Breast epithelium (tissue), 3 donors: ENCODE data around the gene HRC.

Source experiments
- POLR2A ChIP-seq: fragments of 450-650 bp; IDR thresholded peaks from one replicate; pipeline ENCODE4 v1.6.1; 2016; ENCODE audit warnings: antibody characterized with exemption, mild to moderate bottlenecking, moderate library complexity
- TF ChIP-seq, protein P1 (sequence below), 3 donors: fragments of 450-650 bp; IDR thresholded peaks; one replicate each; pipeline ENCODE4 v1.5.1; 2016 to 2017; ENCODE audit warnings: antibody characterized with exemption in 3 of 3, mild to moderate bottlenecking in 3 of 3, moderate library complexity in 3 of 3

DNA sequence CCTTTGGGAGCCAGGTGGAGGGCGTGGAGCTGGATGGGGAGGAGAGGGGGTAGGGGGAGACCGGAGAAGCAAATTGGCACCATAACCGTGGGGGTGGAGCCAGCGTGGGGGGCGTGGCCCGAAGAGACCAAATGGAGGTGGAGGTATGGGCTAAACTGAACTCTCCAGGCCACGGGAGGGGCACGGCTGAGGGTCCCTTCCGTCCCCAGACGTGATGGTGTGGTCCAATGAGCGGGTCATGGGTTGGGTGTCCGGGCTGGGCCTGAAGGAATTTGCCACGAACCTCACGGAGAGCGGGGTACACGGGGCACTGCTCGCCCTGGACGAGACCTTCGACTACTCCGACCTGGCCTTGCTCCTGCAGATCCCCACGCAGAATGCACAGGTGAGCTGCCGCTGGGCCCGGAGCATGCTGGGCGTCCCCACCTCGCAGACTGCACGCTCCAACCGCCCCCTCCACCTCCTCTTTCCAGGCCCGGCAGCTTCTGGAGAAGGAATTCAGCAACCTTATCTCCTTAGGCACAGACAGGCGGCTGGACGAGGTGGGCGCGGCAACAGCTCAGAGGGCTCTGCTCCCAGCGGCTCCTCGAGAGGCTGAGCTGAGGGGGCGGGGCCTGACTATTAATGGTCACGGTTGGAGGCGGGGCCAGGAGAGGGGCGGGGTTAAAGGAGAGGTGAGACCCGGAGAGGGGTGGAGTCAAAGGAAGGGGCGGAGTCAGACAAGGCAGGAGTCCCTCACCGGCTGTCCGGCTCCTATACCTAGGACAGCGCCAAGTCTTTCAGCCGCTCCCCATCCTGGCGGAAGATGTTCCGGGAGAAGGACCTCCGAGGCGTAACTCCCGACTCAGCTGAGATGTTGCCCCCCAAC is 6.2 kb downstream of the HRC start:
- TF ChIP-seq, protein P1, sequence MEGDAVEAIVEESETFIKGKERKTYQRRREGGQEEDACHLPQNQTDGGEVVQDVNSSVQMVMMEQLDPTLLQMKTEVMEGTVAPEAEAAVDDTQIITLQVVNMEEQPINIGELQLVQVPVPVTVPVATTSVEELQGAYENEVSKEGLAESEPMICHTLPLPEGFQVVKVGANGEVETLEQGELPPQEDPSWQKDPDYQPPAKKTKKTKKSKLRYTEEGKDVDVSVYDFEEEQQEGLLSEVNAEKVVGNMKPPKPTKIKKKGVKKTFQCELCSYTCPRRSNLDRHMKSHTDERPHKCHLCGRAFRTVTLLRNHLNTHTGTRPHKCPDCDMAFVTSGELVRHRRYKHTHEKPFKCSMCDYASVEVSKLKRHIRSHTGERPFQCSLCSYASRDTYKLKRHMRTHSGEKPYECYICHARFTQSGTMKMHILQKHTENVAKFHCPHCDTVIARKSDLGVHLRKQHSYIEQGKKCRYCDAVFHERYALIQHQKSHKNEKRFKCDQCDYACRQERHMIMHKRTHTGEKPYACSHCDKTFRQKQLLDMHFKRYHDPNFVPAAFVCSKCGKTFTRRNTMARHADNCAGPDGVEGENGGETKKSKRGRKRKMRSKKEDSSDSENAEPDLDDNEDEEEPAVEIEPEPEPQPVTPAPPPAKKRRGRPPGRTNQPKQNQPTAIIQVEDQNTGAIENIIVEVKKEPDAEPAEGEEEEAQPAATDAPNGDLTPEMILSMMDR (IDR thresholded peaks at IDR 0.05), result no peak
- TF ChIP-seq POLR2A, result no peak
